Measurements from ENCODE around the gene CCNB1. TPM values are rescaled to one million over a fixed set of nuclear protein-coding genes. Genes with fewer than 3 reads are reported as not detected.

CCNB1 gene
- total RNA-seq, 2 experiments from 2014 or later: 1.4 to 1.5 TPM

GRCh38 chr5:69167493-69167855 is 524 bp downstream of the CCNB1 start:
- Mint-ChIP-seq H3K4me1 (ENCODE audit: low read depth) (peaks cover 23% of the 10 kb centered on the region), H3K36me3 (ENCODE audit: low read depth) (no peaks in the 10 kb centered on the region), H3K27ac (peak overlapping the region; percentile 73), H3K4me3 (peak overlapping the region; percentile 93), H3K27me3 (no peaks in the 10 kb centered on the region), H3K9me3 (peaks cover 1% of the 10 kb centered on the region)
- Histone ChIP-seq H3K4me3 (ENCODE audit: low read length) (peak overlapping the region; percentile 80), H3K4me1 (ENCODE audit: insufficient read depth, low read length) (peaks cover 16% of the 10 kb centered on the region), H3K27me3 (ENCODE audit: control insufficient read depth in 1 of 2, insufficient read depth in 2 of 2, low read length in 2 of 2) (no peaks in the 10 kb centered on the region), H3K9me3 (ENCODE audit: control insufficient read depth in 1 of 2, insufficient read depth in 1 of 2, low read length in 2 of 2) (no peaks in the 10 kb centered on the region), H3K36me3 (ENCODE audit: insufficient read depth, low read length) (peaks cover 4% of the 10 kb centered on the region), H3K27ac (ENCODE audit: low read depth in 1 of 2, low read length in 2 of 2) (peak overlapping the region in 1 of 2 donors; percentile 46)
- DNase-seq (peak in 1 of 14 experiments; percentile 13), ATAC-seq (ENCODE audit: poor library complexity) (no peak)
- no peak for TF ChIP-seq CTCF (IDR thresholded peaks at IDR 0.05)
- POLR2A ChIA-PET: interaction anchor here (1.7 to 1.9 kb wide), 2 partner anchors 67 to 74 kb away, joined by 5 to 9 read pairs; partner anchors contain the start of genes CDK7 and SLC30A5
- CTCF ChIA-PET: interaction anchor here (1.4 to 4.9 kb wide), 3 partner anchors 74 to 167 kb away, joined by 3 to 20 read pairs (median 3); partner anchors contain the start of gene SLC30A5
- intact Hi-C loops (cut with DNase I, micrococcal nuclease): loop anchor here (2.0 to 10.0 kb wide), 6 partner anchors 47 to 201 kb away; partner anchors contain the start of genes SLC30A5 (in 2 of the 2), AK6 (in 1 of the 2), CCDC125 (in 1 of the 2) and CDK7 (in 1 of the 2)

- H3K4me3 Mint-ChIP-seq: peak overlapping the region; percentile 93
- ChIA-PET POLR2A (no interaction called here), CTCF (interaction anchor here (1.4 to 4.9 kb wide), 3 partner anchors 74 to 167 kb away, joined by 3 to 20 read pairs (median 3); partner anchors contain the start of gene SLC30A5)
- TF ChIP-seq CTCF (IDR thresholded peaks at IDR 0.05): no peak
- DNase-seq (no peak), ATAC-seq (ENCODE audit: poor library complexity) (no peak)
- peaks cover 23% of the 10 kb centered on the region for H3K4me1 Mint-ChIP-seq (ENCODE audit: low read depth)
- peak overlapping the region; percentile 80 for H3K4me3 ChIP-seq (ENCODE audit: low read length)
- H3K4me1 ChIP-seq (ENCODE audit: insufficient read depth, low read length): peaks cover 16% of the 10 kb centered on the region
- H3K9me3 ChIP-seq (ENCODE audit: control insufficient read depth in 1 of 2, insufficient read depth in 1 of 2, low read length in 2 of 2): no peaks in the 10 kb centered on the region
- peaks cover 1% of the 10 kb centered on the region for H3K9me3 Mint-ChIP-seq
- intact Hi-C loops (cut with DNase I, micrococcal nuclease): loop anchor here (1.0 to 10.0 kb wide), 8 partner anchors 21 to 201 kb away; partner anchors contain the start of genes SLC30A5 (in 2 of the 2), AK6 (in 1 of the 2), CCDC125 (in 1 of the 2) and CDK7 (in 1 of the 2)
- H3K27me3 Mint-ChIP-seq: no peaks in the 10 kb centered on the region
- peaks cover under 1% of the 10 kb centered on the region for H3K36me3 Mint-ChIP-seq (ENCODE audit: low read depth)
- H3K27me3 ChIP-seq (ENCODE audit: control insufficient read depth in 1 of 2, insufficient read depth in 2 of 2, low read length in 2 of 2): no peaks in the 10 kb centered on the region
- peaks cover 4% of the 10 kb centered on the region for H3K36me3 ChIP-seq (ENCODE audit: insufficient read depth, low read length)
- H3K27ac Mint-ChIP-seq: no peak overlapping the region
- H3K27ac ChIP-seq (ENCODE audit: low read depth in 1 of 2, low read length in 2 of 2): no peak overlapping the region
Measured at GRCh38 chr5:69167929-69168328, 979 bp downstream of the CCNB1 start.

- no peak for ATAC-seq (ENCODE audit: poor library complexity)
- H3K4me3 ChIP-seq (ENCODE audit: low read length): no peak overlapping the region
- H3K27me3 ChIP-seq (ENCODE audit: control insufficient read depth in 1 of 2, insufficient read depth in 2 of 2, low read length in 2 of 2): no peaks in the 10 kb centered on the region
- Mint-ChIP-seq H3K9me3 (peaks cover 1% of the 10 kb centered on the region), H3K4me3 (no peak overlapping the region), H3K36me3 (ENCODE audit: low read depth) (peaks cover 15% of the 10 kb centered on the region), H3K27me3 (no peaks in the 10 kb centered on the region), H3K4me1 (ENCODE audit: low read depth) (peaks cover 23% of the 10 kb centered on the region), H3K27ac (no peak overlapping the region)
- no peak overlapping the region for H3K27ac ChIP-seq (ENCODE audit: low read depth in 1 of 2, low read length in 2 of 2)
- H3K36me3 ChIP-seq (ENCODE audit: insufficient read depth, low read length): peaks cover 4% of the 10 kb centered on the region
- ChIA-PET CTCF (interaction anchor here (4.9 kb wide), 1 partner anchor 77 kb away, joined by 20 read pairs; the partner anchor contains the start of gene SLC30A5), POLR2A (no interaction called here)
- no peak for TF ChIP-seq CTCF (IDR thresholded peaks at IDR 0.05)
- no peak for DNase-seq
- peaks cover 16% of the 10 kb centered on the region for H3K4me1 ChIP-seq (ENCODE audit: insufficient read depth, low read length)
- H3K9me3 ChIP-seq (ENCODE audit: control insufficient read depth in 1 of 2, insufficient read depth in 1 of 2, low read length in 2 of 2): no peaks in the 10 kb centered on the region
- intact Hi-C loops (cut with DNase I, micrococcal nuclease): no loop called here
Measured at GRCh38 chr5:69170495-69170894, 3.5 kb downstream of the CCNB1 start.

Data from CD4-positive, alpha-beta T cell (primary cell).